GM23338 (cell line): ENCODE data around the gene CTAG2. TPM values are rescaled to one million over a fixed set of nuclear protein-coding genes. Genes with fewer than 3 reads are reported as not detected.
A peak's percentile ranks its signal among the peaks of the same experiment; 100 is the strongest.
"Not testable (repeated sequence)": the region's sequence is repeated elsewhere in the genome, so short reads cannot be mapped to it uniquely, and the experiment has no call there.

Experiments used
- ATAC-seq: fragments of 200-7000 bp; cut with Tn5 transposase; 3 replicates; pipeline ENCODE4 v1.9.1; 2020
- DNase-seq: peaks from one replicate; pipeline ENCODE4 v3.0.0-alpha.2; 2015; ENCODE audit warnings: low spot score
- H2AFZ ChIP-seq: fragments of 200-600 bp; sonication (generic); 2 replicates; pipeline ENCODE4 v1.8.0; 2016; ENCODE audit warnings: antibody characterized with exemption, mild to moderate bottlenecking, moderate library complexity
- H3F3A ChIP-seq: fragments of 200-600 bp; sonication (generic); replicated peaks from 2 replicates; pipeline ENCODE4 v1.8.0; 2017; ENCODE audit warnings: antibody characterized with exemption, mixed run types, low read depth
- H3K27ac ChIP-seq: fragments of 200-600 bp; sonication (generic); 2 replicates; pipeline ENCODE4 v1.6.1; 2016; ENCODE audit warnings: low read depth
- H3K27me3 ChIP-seq: fragments of 200-600 bp; sonication (generic); 2 replicates; pipeline ENCODE4 v1.8.0; 2016; ENCODE audit warnings: mild to moderate bottlenecking, mixed run types, moderate library complexity; ENCODE audit not compliant: insufficient read depth
- H3K36me3 ChIP-seq: fragments of 200-600 bp; sonication (generic); 2 replicates; pipeline ENCODE4 v1.8.0; 2016; ENCODE audit warnings: mild to moderate bottlenecking; ENCODE audit not compliant: insufficient read depth
- H3K4me1 ChIP-seq: fragments of 200-600 bp; sonication (generic); 2 replicates; pipeline ENCODE4 v1.8.0; 2016; ENCODE audit warnings: mild to moderate bottlenecking, moderate library complexity; ENCODE audit not compliant: insufficient read depth
- H3K4me2 ChIP-seq: fragments of 200-600 bp; sonication (generic); 2 replicates; pipeline ENCODE4 v1.7.1; 2017; ENCODE audit warnings: mixed run types
- H3K4me3 ChIP-seq: fragments of 200-600 bp; sonication (generic); 2 replicates; pipeline ENCODE4 v1.6.1; 2016; ENCODE audit warnings: mixed run types
- H3K79me2 ChIP-seq: fragments of 200-600 bp; sonication (generic); replicated peaks from 2 replicates; pipeline ENCODE4 v1.8.0; 2017; ENCODE audit warnings: mild to moderate bottlenecking; ENCODE audit not compliant: insufficient read depth
- H3K9me2 ChIP-seq: fragments of 200-600 bp; sonication (generic); 2 replicates; pipeline ENCODE4 v1.8.0; 2017; ENCODE audit not compliant: insufficient read depth
- H4K20me1 ChIP-seq: fragments of 200-600 bp; sonication (generic); replicated peaks from 2 replicates; pipeline ENCODE4 v1.8.0; 2017; ENCODE audit warnings: mild to moderate bottlenecking; ENCODE audit not compliant: insufficient read depth
- H3K27ac Mint-ChIP-seq: 2 replicates; pipeline ENCODE4 v1.8.0; 2020; ENCODE audit warnings: inconsistent platforms, mild to moderate bottlenecking, moderate library complexity, mixed read lengths
- H3K27me3 Mint-ChIP-seq: 3 replicates; pipeline ENCODE4 v1.8.0; 2022; ENCODE audit warnings: low read depth, mild to moderate bottlenecking, moderate library complexity, mixed read lengths, inconsistent platforms; ENCODE audit not compliant: insufficient read depth, poor library complexity
- H3K36me3 Mint-ChIP-seq: 3 replicates; pipeline ENCODE4 v1.8.0; 2021; ENCODE audit warnings: low read depth, mild to moderate bottlenecking, inconsistent platforms, moderate library complexity, mixed read lengths
- H3K4me1 Mint-ChIP-seq: 3 replicates; pipeline ENCODE4 v1.8.0; 2020; ENCODE audit warnings: mild to moderate bottlenecking, inconsistent platforms, mixed read lengths
- H3K4me3 Mint-ChIP-seq: 3 replicates; pipeline ENCODE4 v1.8.0; 2021; ENCODE audit warnings: moderate library complexity, mild to moderate bottlenecking, inconsistent platforms, mixed read lengths
- H3K9me3 Mint-ChIP-seq: 3 replicates; pipeline ENCODE4 v1.8.0; 2020; ENCODE audit warnings: moderate library complexity, mild to moderate bottlenecking, inconsistent platforms, mixed read lengths
- EZH2phosphoT487 ChIP-seq: fragments of 200-600 bp; sonication (generic); IDR thresholded peaks from one replicate; pipeline ENCODE4 v1.8.1; 2018; ENCODE audit warnings: antibody characterized with exemption; ENCODE audit not compliant: unreplicated experiment
- ZNF462 ChIP-seq: fragments of 250-450 bp; sonication (Bioruptor Pico); IDR thresholded peaks from 2 replicates; pipeline ENCODE4 v1.5.0; 2020; ENCODE audit warnings: mild to moderate bottlenecking, moderate library complexity
- long read RNA-seq: library from polyadenylated mRNA; unstranded; transcript quantifications from one replicate; pipeline ENCODE4 v2.0.0, GENCODE V29; 2020; ENCODE audit not compliant: unreplicated experiment
- polyA plus RNA-seq: library from polyadenylated mRNA; unstranded; fragments of >200 nt; fragmentation: Nextera tagmentation; extraction: Ambion mirVana; gene quantifications from 2 replicates; pipeline ENCODE4 v1.2.1, GENCODE V29; 2016
- total RNA-seq: library from RNA; depleted of rRNA; stranded (reverse); fragments of >200 nt; shearing (Covaris generic); gene quantifications from 2 replicates; pipeline ENCODE4 v1.2.3, GENCODE V29; 2014; rRNA removed

The CTAG2 gene
- total RNA-seq = 0.87 TPM in 1 of 2 replicates, not detected in the other
- polyA plus RNA-seq = not detected in 2 replicates
- long read RNA-seq = 0 reads

- not testable (repeated sequence) for H4K20me1 ChIP-seq, H3K4me1 Mint-ChIP-seq, H3K4me3 ChIP-seq, H3K4me2 ChIP-seq, H3K36me3 Mint-ChIP-seq, H2AFZ ChIP-seq, H3K79me2 ChIP-seq, H3K4me1 ChIP-seq, H3K9me3 Mint-ChIP-seq, H3K27me3 Mint-ChIP-seq, H3K36me3 ChIP-seq, H3K27me3 ChIP-seq, H3F3A ChIP-seq, DNase-seq, H3K4me3 Mint-ChIP-seq, H3K9me2 ChIP-seq, ATAC-seq, H3K27ac Mint-ChIP-seq, H3K27ac ChIP-seq
Observed at GRCh38 chrX:154653413-154653812, at the start of gene CTAG2. CTAG2 (minus strand) TSS chrX:154653579; CDS start chrX:154653515, 64 bp downstream.

- peak overlapping the region; percentile 87; the same call in 1 of the 2 replicates for H3K27ac ChIP-seq
- H3K27ac Mint-ChIP-seq = peak overlapping the region; percentile 47
- H3K27me3 ChIP-seq = no peaks in the 10 kb centered on the region
- peaks cover 6% of the 10 kb centered on the region; the same call in 1 of the 2 replicates for H3K4me1 ChIP-seq
- no peaks in the 10 kb centered on the region for H3F3A ChIP-seq
- peak overlapping the region; percentile 48; the same call in 1 of the 2 replicates for H3K4me2 ChIP-seq
- peaks cover 5% of the 10 kb centered on the region for H3K27me3 Mint-ChIP-seq
- H3K36me3 Mint-ChIP-seq = no peaks in the 10 kb centered on the region
- peak; percentile 40 for DNase-seq
- H3K36me3 ChIP-seq = no peaks in the 10 kb centered on the region
- no peak overlapping the region for H2AFZ ChIP-seq
- 0 out of 2 replicates have a peak, but pooled peaks cover 2% of the 10 kb centered on the region for H3K9me2 ChIP-seq
- H3K9me3 Mint-ChIP-seq = no peaks in the 10 kb centered on the region; the same call in 2 of the 3 replicates
- H3K4me3 Mint-ChIP-seq = no peak overlapping the region
- peak; percentile 80 for ATAC-seq
- no peaks in the 10 kb centered on the region for H3K79me2 ChIP-seq
- no peak for TF ChIP-seq EZH2phosphoT487
- peak; percentile 6; the same call in 1 of the 2 replicates for TF ChIP-seq ZNF462 (CRISPR knock-in tag)
- no peak overlapping the region for H3K4me3 ChIP-seq
- H4K20me1 ChIP-seq = no peaks in the 10 kb centered on the region
- peaks cover 14% of the 10 kb centered on the region for H3K4me1 Mint-ChIP-seq
Observed at GRCh38 chrX:154698630-154699248, 45.4 kb upstream of the CTAG2 start.
